Ectodermal cell (in vitro differentiated cells): Measurements from ENCODE around the gene CINP.
"Not testable (repeated sequence)": the region's sequence is repeated elsewhere in the genome, so short reads cannot be mapped to it uniquely, and the experiment has no call there.

ENCODE experiments used
- H3K27ac ChIP-seq: 2 replicates; pipeline ENCODE4 v1.7.0; 2013; ENCODE audit warnings: mild to moderate bottlenecking, low read depth, low read length; ENCODE audit not compliant: insufficient read depth, poor library complexity, severe bottlenecking
- H3K27me3 ChIP-seq: 2 replicates; pipeline ENCODE4 v1.7.0; 2013; ENCODE audit warnings: mild to moderate bottlenecking, low read length; ENCODE audit not compliant: insufficient read depth, control insufficient read depth, poor library complexity, severe bottlenecking
- H3K36me3 ChIP-seq: one replicate; pipeline ENCODE4 v1.7.0; 2013; ENCODE audit warnings: low read length; ENCODE audit not compliant: control insufficient read depth, insufficient read depth
- H3K4me1 ChIP-seq: one replicate; pipeline ENCODE4 v1.7.0; 2013; ENCODE audit warnings: low read length; ENCODE audit not compliant: control insufficient read depth, insufficient read depth
- H3K4me3 ChIP-seq: 2 replicates; pipeline ENCODE4 v1.7.0; 2013; ENCODE audit warnings: low read depth, low read length, control low read depth; ENCODE audit not compliant: insufficient read depth
- H3K9me3 ChIP-seq: 2 replicates; pipeline ENCODE4 v1.7.0; 2013; ENCODE audit warnings: mild to moderate bottlenecking, low read length, moderate library complexity; ENCODE audit not compliant: control insufficient read depth
- WGBS, 2 experiments: methylation state at CpG; one replicate each; pipeline ENCODE4 v1.1.7; 2013; ENCODE audit warnings: missing lambda C conversion rate in 2 of 2; 5-methylcytosine and 5-hydroxymethylcytosine counted together

Gene CINP

GRCh38 chr14:102342238-102342637 lies 20.5 kb downstream of the CINP start:
- WGBS, 2 experiments = 95 to 99% methylated on average over 5 of the region's 5 CpGs
- no peaks in the 10 kb centered on the region for H3K27me3 ChIP-seq
- peaks cover 16% of the 10 kb centered on the region for H3K36me3 ChIP-seq
- no peaks in the 10 kb centered on the region for H3K4me1 ChIP-seq
- no peaks in the 10 kb centered on the region for H3K9me3 ChIP-seq
- H3K27ac ChIP-seq = no peak overlapping the region
- H3K4me3 ChIP-seq = no peak overlapping the region

GRCh38 chr14:102341566-102341965 lies 21.1 kb downstream of the CINP start:
- H3K36me3 ChIP-seq = peaks cover 18% of the 10 kb centered on the region

GRCh38 chr14:102338724-102339123 lies 24.0 kb downstream of the CINP start:
- Histone ChIP-seq H3K9me3 (no peaks in the 10 kb centered on the region), H3K27ac (no peak overlapping the region), H3K4me3 (no peak overlapping the region), H3K27me3 (no peaks in the 10 kb centered on the region), H3K4me1 (no peaks in the 10 kb centered on the region), H3K36me3 (peaks cover 17% of the 10 kb centered on the region)
- 91 to 92% methylated on average over 9 of the region's 9 CpGs for WGBS, 2 experiments

More at GRCh38 chr14:102341566-102341965, 21.1 kb downstream of the CINP start:
- 91 to 93% methylated on average over 8 of the region's 8 CpGs for WGBS, 2 experiments
- Histone ChIP-seq H3K4me3 (no peak overlapping the region), H3K9me3 (no peaks in the 10 kb centered on the region), H3K27ac (no peak overlapping the region), H3K27me3 (no peaks in the 10 kb centered on the region), H3K4me1 (no peaks in the 10 kb centered on the region)

- H3K4me3 ChIP-seq = no peak overlapping the region
- 95% methylated on average over 7 of the region's 7 CpGs for WGBS, 2 experiments
- H3K9me3 ChIP-seq = no peaks in the 10 kb centered on the region
- H3K4me1 ChIP-seq = no peaks in the 10 kb centered on the region
- H3K27me3 ChIP-seq = no peaks in the 10 kb centered on the region
- H3K36me3 ChIP-seq = peaks cover 19% of the 10 kb centered on the region
- H3K27ac ChIP-seq = no peak overlapping the region
These were observed 27.5 kb downstream of the CINP start for GRCh38 chr14:102335163-102335562.

- 95 to 96% methylated on average over 12 to 13 of the region's 13 CpGs for WGBS, 2 experiments
- Histone ChIP-seq H3K4me1 (no peaks in the 10 kb centered on the region), H3K36me3 (peaks cover 19% of the 10 kb centered on the region)
These were observed 28.6 kb downstream of the CINP start for GRCh38 chr14:102333795-102334705.

GRCh38 chr14:102333390-102333789 lies 29.3 kb downstream of the CINP start:
- no peak overlapping the region for H3K27ac ChIP-seq
- no peaks in the 10 kb centered on the region for H3K9me3 ChIP-seq
- H3K27me3 ChIP-seq = no peaks in the 10 kb centered on the region
- H3K4me1 ChIP-seq = no peaks in the 10 kb centered on the region
- peaks cover 19% of the 10 kb centered on the region for H3K36me3 ChIP-seq
- 91 to 92% methylated on average over 7 of the region's 7 CpGs for WGBS, 2 experiments
- no peak overlapping the region for H3K4me3 ChIP-seq

More at GRCh38 chr14:102333795-102334705, 28.6 kb downstream of the CINP start:
- Histone ChIP-seq H3K27ac (no peak overlapping the region), H3K4me3 (no peak overlapping the region), H3K27me3 (no peaks in the 10 kb centered on the region), H3K9me3 (no peaks in the 10 kb centered on the region)

- 96% methylated on average over 6 to 8 of the region's 8 CpGs for WGBS, 2 experiments
- Histone ChIP-seq H3K36me3 (peaks cover 15% of the 10 kb centered on the region), H3K4me3 (no peak overlapping the region), H3K4me1 (no peaks in the 10 kb centered on the region), H3K27me3 (no peaks in the 10 kb centered on the region), H3K27ac (no peak overlapping the region), H3K9me3 (no peaks in the 10 kb centered on the region)
These were observed 31.9 kb downstream of the CINP start for GRCh38 chr14:102330806-102331205.

GRCh38 chr14:102329381-102329780 lies 33.3 kb downstream of the CINP start:
- H3K27ac ChIP-seq, H3K9me3 ChIP-seq, H3K27me3 ChIP-seq, H3K4me1 ChIP-seq, H3K4me3 ChIP-seq: not testable (repeated sequence)
- H3K36me3 ChIP-seq = peaks cover 14% of the 10 kb centered on the region
- 90 to 94% methylated on average over 6 of the region's 6 CpGs for WGBS, 2 experiments

- Histone ChIP-seq H3K4me1 (no peaks in the 10 kb centered on the region), H3K4me3 (no peak overlapping the region), H3K27ac (no peak overlapping the region), H3K36me3 (peaks cover under 1% of the 10 kb centered on the region), H3K27me3 (no peaks in the 10 kb centered on the region), H3K9me3 (no peaks in the 10 kb centered on the region)
- WGBS, 2 experiments = 95 to 96% methylated on average over 14 of the region's 14 CpGs
These were observed 36.1 kb downstream of the CINP start for GRCh38 chr14:102326583-102326982.

- WGBS, 2 experiments = 75 to 82% methylated on average over 9 of the region's 9 CpGs
- no peaks in the 10 kb centered on the region for H3K27me3 ChIP-seq
These were observed 36.8 kb downstream of the CINP start for GRCh38 chr14:102325791-102326345.

More at GRCh38 chr14:102325791-102326345, 36.8 kb downstream of the CINP start:
- H3K9me3 ChIP-seq = no peaks in the 10 kb centered on the region
- no peak overlapping the region for H3K4me3 ChIP-seq
- H3K27ac ChIP-seq = no peak overlapping the region
- no peaks in the 10 kb centered on the region for H3K4me1 ChIP-seq
- no peaks in the 10 kb centered on the region for H3K36me3 ChIP-seq
